Neural cell (in vitro differentiated cells): Measurements from ENCODE around the gene PIP5K1A.

Experiments
- CTCF ChIP-seq: fragments of 450-650 bp; IDR thresholded peaks from 2 replicates; pipeline ENCODE4 v1.5.1; 2014; ENCODE audit warnings: antibody characterized with exemption, mild to moderate bottlenecking, moderate library complexity; ENCODE audit not compliant: poor library complexity, severe bottlenecking
- EP300 ChIP-seq: fragments of 450-650 bp; conservative IDR thresholded peaks from 2 replicates; pipeline ENCODE4 v1.6.1; 2014; ENCODE audit warnings: antibody characterized with exemption, mild to moderate bottlenecking, moderate library complexity; ENCODE audit not compliant: poor library complexity, severe bottlenecking
- EZH2 ChIP-seq: fragments of 200-600, 300-800 bp; shearing (Covaris generic), sonication (generic); IDR thresholded peaks from 2 replicates; pipeline ENCODE4 v1.6.1; 2014; ENCODE audit warnings: antibody characterized with exemption, low read length, borderline replicate concordance, mild to moderate bottlenecking; ENCODE audit not compliant: insufficient read depth, poor library complexity, severe bottlenecking
- MXI1 ChIP-seq: fragments of 450-650 bp; conservative IDR thresholded peaks from 2 replicates; pipeline ENCODE4 v1.6.1; 2014; ENCODE audit warnings: antibody characterized with exemption, mild to moderate bottlenecking; ENCODE audit not compliant: poor library complexity, severe bottlenecking
- POLR2AphosphoS5 ChIP-seq: IDR thresholded peaks from 2 replicates; pipeline ENCODE4 v1.6.1; 2012
- RAD21 ChIP-seq: fragments of 450-650 bp; conservative IDR thresholded peaks from 2 replicates; pipeline ENCODE4 v1.6.1; 2014; ENCODE audit warnings: antibody characterized with exemption, mild to moderate bottlenecking, moderate library complexity
- REST ChIP-seq: IDR thresholded peaks from 2 replicates; pipeline ENCODE4 v1.6.1; 2012; ENCODE audit warnings: borderline replicate concordance
- SMC3 ChIP-seq: fragments of 450-650 bp; conservative IDR thresholded peaks from 2 replicates; pipeline ENCODE4 v1.6.1; 2014; ENCODE audit warnings: antibody characterized with exemption, mild to moderate bottlenecking, moderate library complexity; ENCODE audit not compliant: poor library complexity

GRCh38 chr1:151197863-151198253, 494 bp upstream of the PIP5K1A start:
- TF ChIP-seq POLR2AphosphoS5 = no peak
- no peak for TF ChIP-seq EZH2
- TF ChIP-seq EP300 = no peak
- no peak for TF ChIP-seq CTCF
- no peak for TF ChIP-seq MXI1
- no peak for TF ChIP-seq REST
- TF ChIP-seq RAD21 = no peak
- TF ChIP-seq SMC3 = no peak
